GM04504 (cell line): ENCODE data around the gene OLFM1.

Source experiments
- DNase-seq: peaks from one replicate; pipeline ENCODE4 v3.0.0-alpha.2; 2012; ENCODE audit warnings: low read depth

The OLFM1 gene

DNA sequence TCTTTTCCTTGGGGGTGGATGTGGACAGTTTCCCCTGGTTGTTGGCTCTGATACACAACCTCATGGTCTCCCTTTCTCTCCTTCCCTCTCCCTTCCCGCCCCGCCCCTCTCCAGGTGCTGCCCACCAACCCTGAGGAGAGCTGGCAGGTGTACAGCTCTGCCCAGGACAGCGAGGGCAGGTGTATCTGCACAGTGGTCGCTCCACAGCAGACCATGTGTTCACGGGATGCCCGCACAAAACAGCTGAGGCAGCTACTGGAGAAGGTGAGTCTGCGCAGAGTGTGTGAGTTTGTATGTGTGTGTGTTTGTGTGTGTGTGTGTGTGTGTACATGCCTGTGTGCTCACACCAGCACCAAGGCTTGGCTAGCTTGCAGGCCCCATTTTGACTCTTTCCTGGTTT, 2.6 kb downstream of the OLFM1 start:
- no peak for DNase-seq

- no peak for DNase-seq
These were observed 3.1 kb downstream of the OLFM1 start for GRCh38 chr9:135090547-135090946.

GRCh38 chr9:135091545-135091944, 4.1 kb downstream of the OLFM1 start:
- no peak for DNase-seq

- DNase-seq = no peak
These were observed 5.6 kb downstream of the OLFM1 start for GRCh38 chr9:135093111-135093510.

DNA sequence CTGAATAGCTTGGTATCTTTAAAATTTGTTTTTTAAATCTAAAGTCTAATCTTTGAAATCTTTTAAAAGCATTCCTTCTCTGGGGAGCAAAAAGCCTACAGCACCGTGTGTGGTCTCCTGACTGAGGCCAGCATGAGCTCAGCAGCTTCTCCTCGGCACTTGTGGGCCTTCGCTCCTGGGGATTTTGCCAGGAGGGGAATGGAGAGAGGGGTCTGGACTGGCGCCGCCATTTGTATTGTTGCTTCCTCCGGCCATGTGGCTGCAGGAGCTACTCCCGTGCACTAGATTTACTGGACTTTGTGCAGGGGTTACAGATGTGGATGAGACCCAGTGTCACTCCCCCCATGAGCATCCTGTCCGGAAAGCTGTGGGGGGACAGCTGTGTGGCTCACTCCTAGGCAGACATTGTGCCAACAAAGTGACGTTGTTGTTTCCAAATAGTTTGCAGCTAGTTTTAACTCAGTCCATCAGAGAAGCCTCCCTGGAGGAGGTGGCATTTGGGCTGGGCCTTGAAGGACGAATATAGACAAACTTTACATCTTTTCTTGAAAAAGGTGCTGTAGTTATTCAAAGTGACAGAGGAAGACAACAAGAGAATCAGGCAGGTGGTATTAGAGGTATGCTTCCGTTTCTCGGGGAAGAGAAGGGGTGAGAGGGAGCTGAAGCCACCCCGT, 6.6 kb downstream of the OLFM1 start:
- no peak for DNase-seq

DNA sequence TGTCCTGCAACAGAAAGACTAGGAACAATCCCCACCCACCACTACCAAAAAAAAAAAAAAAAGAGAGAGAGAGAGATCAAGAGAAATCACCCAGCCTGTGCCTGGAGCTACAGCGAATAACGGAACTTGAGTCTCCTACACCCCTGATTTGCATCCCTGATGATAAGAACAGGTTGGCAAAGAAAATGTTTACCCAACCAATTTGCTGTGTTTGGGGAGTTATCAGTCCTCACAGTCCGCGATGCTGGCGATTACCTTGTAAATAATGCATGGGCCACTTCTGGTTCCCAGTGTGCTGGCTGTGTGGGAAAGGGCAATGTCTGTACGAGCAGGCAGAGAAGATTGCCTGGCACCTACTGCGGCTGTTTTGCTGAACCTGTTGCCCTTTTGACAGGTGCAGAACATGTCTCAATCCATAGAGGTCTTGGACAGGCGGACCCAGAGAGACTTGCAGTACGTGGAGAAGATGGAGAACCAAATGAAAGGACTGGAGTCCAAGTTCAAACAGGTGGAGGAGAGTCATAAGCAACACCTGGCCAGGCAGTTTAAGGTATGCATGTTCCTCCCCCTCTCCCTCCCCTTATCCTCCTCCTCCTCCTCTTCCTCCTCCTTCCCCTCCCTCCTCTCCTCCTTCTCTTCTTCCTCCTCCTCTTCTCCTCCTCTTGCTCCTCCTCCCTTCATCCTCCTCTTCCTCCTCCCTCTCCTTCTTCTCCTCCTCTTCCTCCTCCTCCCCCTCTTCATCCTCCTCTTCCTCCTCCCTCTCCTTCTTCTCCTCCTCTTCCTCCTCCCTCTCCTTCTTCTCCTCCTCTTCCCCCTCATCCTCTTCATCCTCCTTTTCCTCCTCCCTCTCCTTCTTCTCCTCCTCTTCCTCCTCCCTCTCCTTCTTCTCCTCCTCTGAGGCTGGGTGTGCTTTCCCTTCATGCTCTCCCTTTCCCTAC, 8.3 kb downstream of the OLFM1 start:
- DNase-seq = no peak

GRCh38 chr9:135096408-135096895, 9.0 kb downstream of the OLFM1 start:
- no peak for DNase-seq

- no peak for DNase-seq
These were observed 11.1 kb downstream of the OLFM1 start for GRCh38 chr9:135098400-135099105.

DNA sequence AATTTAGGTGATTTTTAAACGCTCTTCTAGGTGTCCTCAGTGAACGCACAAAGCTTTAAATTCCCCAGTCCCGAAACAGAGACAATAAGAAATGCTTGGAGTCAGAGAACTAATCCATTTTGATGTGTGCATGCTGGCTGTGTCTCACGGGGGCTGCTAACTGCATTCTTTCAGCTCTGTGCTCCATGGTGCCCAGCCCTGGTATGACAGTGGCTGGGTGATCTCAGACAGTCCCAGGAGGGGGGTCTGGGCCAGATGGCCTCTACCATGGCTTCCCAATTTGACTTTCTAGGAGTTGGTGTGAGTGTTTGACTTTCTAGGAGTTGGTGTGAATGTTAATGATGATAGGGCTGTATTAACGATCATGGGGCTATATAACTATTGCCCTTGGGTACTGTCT, 12.1 kb downstream of the OLFM1 start:
- no peak for DNase-seq

DNA sequence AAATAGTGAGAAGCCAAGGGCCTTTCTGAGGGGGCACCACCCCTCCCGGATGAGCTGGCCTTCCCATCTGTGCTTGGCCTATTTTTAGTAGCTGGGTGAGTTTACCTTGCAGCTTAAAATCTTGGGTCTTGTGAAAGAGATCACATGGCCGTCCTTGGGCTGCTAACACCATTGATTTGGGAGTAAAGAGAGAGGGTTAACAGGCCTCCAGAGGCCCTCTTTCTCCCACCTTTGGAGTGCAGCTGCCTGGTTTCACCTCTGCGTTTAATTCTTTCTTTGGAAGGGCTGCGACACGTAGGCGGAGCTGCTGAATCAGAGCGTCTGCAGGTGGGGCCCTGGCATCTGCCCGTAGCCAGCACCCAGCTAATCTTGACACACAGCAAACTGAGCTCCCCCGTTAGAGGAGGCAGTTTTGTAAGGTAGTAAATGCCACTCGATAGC, 12.8 kb downstream of the OLFM1 start:
- DNase-seq = no peak

- no peak for DNase-seq
These were observed 13.4 kb downstream of the OLFM1 start for GRCh38 chr9:135100725-135101410.

GRCh38 chr9:135101486-135101885, 14.0 kb downstream of the OLFM1 start:
- no peak for DNase-seq

DNA sequence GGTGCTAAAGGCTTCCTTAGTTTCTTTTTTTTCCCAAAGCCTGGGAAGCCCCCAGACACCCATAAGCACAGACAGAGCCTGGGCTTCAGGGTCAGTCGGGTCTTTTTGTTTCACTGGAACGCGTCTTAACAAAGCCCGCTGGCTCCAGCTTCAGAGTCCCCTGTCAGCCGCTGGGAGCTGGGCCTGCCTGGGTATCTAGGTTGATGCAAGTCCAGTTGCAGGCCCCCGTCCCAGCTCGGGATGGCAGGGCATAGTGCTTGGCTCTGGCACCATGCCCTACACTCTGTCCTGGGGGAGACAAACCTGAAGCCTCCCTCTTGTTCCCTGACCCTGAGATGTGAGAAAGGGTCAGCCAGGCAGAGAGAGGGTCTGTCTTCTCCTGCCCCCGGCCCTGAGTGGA, 14.5 kb downstream of the OLFM1 start:
- no peak for DNase-seq

GRCh38 chr9:135102331-135102730, 14.9 kb downstream of the OLFM1 start:
- DNase-seq = no peak

DNA sequence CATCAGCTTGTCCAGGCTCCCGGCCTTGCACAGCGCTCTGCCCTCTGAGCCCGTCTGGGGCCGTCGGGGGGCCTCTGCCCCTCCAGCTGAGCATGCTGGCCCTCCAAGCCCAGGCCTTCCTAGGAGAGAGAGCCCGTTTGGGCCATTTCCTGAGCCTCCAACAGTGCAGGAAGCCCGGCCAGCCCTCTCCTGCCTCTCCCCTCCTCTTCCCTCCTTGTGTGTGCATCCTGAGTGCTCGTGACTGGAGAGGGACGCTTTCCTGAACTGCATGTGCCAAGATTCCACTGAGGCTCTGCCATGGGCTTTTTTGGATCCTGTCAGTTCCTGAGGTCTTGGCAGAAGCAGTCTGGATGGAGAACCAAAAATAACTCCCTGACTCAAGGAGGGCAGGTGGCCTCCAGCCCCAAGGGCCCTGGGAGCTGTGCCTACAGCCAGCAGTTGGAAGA, 15.6 kb downstream of the OLFM1 start:
- no peak for DNase-seq

DNA sequence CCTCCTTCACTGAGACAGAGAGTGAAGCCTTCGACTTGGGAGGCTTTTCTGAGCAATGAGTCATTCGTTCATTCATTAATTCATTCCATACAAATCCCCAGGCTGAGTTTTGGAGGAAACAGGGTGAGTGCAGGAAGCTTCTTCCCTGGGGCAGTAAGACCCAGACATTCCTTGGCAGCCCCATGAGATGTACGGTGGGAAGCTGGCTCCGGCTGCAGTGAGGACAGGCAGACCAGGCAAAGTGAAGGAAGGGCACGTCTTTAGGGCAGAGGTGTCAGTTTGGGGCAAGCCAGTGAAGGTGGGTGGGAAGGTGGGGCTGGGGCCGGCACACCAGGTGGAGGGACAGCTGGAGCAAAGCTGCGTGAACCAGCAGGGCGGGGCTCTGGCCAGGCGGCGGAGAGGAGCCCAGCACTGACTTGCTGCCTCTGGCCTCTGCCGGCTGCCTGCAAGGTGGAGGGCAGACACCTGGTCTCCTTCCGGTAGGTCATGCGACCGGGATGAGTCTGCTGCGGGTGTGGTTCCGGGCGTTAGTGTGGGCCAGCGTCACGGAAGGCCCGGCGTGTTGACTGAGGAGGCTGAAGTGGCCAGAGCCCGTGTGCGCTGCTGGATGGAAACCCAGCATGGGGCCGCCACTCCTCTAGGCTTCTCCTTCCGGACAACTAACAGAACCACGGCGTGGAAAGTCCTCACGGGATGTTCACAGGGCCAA, 16.6 kb downstream of the OLFM1 start:
- DNase-seq = no peak

DNA sequence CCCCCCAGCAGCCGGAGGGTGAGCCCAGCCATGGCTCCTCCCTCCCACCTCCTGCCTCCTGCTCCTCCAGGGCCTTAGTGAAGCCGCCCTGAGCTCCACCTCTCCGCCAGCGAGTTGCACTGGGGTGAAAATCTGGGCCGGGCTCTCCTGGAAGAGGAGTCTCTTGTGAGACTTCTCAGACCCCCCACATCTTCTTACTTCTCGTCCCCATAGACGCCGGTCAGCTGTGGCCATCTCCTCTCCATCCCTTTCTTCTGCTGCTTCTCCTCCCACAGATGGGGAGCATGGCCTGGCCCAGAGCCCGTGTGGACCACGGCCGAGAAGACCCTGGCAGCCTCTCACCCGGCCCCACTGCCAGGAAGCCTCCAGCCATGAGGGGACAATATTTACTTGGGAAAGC, 17.3 kb downstream of the OLFM1 start:
- DNase-seq = no peak

GRCh38 chr9:135105211-135105745, 17.8 kb downstream of the OLFM1 start:
- DNase-seq = no peak

DNA sequence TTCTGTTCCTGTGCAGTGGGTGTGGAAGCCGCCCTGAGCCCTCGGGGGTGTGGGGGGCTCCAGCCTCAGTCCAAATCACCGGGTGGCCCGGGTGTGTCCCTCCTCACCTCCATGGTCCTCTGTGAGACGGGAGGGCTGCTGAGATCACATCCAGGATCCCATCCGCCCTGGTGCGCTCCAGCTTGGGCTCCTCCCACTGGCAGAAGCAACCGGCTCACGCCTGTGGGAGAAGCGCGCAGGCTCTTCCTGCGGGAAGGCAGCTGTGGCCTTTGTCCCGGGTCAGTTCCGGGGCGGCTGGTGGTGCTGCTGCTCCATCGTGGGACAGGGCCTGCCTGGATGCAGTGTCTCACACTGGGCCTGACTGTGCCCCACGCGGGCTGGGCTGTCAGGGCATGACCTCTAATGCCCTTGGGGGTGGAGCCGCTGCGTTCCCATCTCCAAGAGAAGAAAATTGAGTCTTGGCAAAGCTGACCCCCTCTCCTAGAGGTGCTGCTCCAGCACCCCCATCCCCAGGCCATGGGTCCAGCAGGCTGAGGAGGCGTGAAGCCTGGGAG, 18.5 kb downstream of the OLFM1 start:
- DNase-seq = no peak

- no peak for DNase-seq
These were observed 19.2 kb downstream of the OLFM1 start for GRCh38 chr9:135106551-135107270.
